HG03045 (cell line): Measurements from ENCODE around the gene PLIN4.
"Not testable (repeated sequence)": the region's sequence is repeated elsewhere in the genome, so short reads cannot be mapped to it uniquely, and the experiment has no call there.

Source experiments
- ATAC-seq: cut with Tn5 transposase; IDR thresholded peaks from one replicate; pipeline ENCODE4 v1.9.1; 2021; ENCODE audit warnings: mild to moderate bottlenecking, moderate library complexity; ENCODE audit not compliant: unreplicated experiment

The PLIN4 gene

DNA sequence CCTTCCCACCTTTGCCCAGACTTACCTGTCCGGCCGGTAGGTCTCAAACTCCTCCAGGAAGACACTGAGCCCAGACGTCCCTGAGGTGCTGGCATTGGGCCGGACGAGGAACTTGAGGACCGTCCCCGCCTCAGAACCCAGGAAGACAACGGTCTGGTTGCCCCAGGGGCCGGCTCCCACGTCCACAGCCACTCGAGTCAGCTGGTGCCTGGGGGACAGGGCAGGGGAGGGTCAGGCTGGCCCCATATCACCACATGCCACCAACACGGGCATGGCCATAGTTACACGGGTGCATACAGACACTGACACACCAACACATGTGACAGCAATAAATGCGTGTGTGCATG lies 29.9 kb upstream of the PLIN4 start:
- ATAC-seq, result no peak

DNA sequence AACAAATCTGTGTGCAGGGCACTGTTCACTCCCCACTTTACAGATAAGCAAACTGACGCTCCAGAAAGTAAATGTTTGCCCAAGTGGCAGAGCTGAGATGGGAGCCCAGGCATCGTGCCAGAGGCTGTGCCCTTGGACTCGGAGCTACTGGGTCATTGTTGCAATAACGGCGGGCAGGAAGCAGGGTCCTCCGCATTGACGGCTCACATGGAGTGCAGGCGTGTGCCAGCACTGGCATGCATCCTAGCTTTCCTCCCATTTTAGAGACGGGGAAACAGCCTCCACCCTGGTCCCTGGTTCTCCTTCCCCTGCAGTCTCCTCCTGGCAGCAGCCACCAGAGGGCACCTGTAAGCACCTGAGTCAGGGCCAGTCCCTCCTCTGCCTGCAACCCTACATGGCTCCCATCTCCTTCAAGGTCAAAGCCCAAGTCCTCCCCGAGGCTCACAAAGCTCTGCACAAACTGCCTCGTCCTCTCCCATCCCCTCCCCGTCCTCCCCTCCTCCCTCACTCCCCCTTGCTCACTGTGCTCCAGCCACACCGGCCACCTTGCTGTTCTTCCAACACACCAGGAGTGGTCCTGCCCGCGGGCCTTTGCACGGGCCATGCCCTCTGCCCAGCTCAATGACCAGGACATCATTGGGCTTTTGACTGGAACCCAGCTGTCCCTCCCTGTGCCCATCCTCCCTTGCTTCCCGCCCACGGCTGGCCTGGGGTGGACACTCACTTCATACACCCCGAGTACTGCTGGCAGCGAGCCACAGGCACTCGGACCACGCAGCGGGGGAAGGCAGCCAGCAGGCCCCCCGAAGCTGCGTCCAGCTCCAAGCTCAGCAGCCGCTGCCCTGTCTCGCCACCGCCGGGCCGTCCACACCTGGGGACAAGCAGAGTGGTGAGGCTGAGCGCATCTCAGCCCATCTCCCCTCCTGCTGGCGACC lies 29.3 kb upstream of the PLIN4 start:
- ATAC-seq, result no peak

DNA sequence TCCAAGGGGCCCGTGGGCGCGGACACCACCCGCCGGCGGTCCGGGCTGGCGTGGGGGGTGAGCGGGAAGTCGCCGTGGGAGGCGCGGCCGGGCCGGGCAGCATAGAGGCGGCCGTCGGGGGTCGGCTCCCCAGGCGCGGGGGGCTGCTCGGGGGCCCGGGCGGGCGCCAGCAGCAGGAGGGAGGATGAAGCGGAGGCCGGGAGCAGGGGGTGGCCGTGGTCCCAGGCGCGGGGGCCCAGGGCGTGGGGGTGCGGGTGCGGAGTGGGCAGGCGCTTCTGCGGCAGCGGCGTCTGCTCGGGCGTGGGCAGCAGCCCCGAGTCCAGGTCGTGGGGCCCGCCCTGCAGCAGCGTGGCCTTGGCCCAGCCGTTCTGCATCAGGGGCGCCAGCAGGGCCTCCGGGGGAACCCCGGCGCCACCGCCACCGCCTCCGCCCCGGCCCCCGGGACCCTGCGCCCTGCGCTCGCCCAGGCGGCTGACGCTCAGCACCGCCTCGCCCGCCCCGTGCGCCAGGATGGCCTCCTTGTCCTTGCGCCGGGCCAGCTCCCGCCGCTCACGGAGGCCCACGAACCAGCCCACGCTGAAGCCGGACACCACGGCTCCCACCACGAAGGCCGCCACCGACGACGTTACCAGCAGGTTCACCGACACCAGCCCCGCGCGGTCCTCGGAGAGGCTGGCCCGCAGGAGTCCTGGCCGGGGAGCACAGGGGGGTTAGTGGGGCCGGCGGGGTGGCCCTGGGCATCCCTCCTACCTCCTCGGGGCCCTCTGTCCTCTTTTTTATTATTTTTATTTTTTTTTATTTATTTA lies 25.8 kb upstream of the PLIN4 start:
- no peak for ATAC-seq

DNA sequence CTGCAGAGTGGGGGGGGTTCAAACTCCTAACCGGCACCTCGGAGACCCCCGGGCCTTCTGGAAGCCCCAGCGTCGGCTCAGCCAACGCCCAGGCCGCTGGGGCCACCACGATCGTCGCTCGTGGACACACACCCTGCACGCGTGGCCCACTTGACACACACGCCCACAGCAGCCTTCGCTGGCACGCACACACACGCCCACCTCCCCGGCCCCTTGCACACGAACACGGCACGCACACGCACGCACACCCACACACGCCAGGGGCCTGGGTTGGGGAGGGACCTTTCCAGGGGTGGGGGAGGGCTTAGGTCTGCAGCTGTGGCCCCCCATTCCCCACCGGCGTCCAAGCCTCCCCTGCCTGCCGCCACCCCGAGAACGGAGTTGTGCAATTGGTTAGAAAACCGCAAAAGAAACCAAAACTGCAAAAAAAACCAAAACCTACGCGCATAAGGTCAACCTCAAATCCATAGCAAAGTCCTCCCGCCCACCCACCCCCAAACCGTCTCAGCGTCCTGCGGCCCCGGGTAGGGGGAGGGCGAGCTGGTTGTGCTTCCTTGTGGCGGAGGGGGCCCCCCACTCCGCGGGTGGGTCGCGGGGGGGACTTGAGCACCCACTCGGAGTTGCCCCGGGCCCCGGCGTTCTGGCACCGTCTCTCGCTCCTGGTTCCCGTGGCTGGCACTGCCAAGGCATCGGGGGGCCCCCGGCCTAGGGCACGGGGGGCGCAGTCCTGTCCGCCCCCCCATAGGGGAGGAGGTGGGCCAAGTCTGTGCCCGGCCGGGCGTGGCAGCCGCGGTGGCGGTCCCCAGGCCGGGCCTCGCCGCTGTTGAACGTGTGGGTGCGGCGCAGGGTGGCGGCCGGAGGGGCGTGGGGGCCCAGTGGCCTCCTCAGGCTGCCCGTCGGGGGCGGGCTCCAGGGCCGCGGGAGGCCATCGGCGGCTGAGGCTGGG lies 24.9 kb upstream of the PLIN4 start:
- ATAC-seq, result no peak

DNA sequence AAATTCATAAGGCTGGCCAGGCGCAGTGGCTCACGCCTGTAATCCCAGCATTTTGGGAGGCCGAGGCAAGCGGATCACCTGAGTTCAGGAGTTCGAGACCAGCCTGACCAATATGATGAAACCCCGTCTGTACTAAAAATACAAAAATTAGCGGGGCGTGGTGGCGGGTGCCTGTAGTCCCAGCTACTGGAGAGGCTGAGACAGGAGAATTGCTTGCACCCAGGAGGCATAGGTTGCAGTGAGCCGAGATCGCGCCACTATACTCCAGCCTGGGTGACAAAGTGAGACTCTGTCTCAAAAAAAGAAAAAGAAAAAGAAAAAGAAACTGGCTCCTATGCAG lies 23.5 kb upstream of the PLIN4 start:
- not testable (repeated sequence) for ATAC-seq

DNA sequence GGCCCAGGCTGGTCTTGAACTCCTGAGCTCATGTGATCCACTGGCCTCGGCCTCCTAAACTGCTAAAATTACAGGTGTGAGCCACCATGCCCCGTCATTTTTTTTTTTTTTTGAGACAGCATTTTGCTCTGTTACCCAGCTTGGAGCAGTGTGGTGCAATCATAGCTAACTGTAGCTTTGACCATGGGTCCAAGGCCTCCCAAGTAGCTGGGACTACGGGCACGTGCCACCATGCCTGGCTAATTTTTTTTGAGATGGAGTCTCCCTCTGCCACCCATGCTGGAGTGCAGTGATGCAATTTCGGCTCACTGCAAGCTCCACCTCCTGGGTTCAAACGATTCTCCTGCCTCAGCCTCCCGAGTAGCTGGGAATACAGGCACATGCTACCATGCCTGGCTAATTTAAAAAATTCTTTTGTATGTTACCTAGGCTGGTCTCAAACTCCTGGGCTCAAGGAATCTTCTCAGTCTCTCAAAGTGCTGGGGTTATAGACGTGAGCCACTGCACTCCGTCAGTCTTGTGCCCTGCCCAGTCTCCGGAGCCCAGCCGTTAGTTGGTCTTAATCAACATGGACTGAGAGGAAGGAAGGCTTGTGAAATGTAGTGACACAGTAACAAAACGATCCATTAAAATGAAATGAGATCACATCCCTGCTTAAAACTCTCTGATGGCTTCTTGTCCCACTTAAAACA lies 23.0 kb upstream of the PLIN4 start:
- no peak for ATAC-seq

DNA sequence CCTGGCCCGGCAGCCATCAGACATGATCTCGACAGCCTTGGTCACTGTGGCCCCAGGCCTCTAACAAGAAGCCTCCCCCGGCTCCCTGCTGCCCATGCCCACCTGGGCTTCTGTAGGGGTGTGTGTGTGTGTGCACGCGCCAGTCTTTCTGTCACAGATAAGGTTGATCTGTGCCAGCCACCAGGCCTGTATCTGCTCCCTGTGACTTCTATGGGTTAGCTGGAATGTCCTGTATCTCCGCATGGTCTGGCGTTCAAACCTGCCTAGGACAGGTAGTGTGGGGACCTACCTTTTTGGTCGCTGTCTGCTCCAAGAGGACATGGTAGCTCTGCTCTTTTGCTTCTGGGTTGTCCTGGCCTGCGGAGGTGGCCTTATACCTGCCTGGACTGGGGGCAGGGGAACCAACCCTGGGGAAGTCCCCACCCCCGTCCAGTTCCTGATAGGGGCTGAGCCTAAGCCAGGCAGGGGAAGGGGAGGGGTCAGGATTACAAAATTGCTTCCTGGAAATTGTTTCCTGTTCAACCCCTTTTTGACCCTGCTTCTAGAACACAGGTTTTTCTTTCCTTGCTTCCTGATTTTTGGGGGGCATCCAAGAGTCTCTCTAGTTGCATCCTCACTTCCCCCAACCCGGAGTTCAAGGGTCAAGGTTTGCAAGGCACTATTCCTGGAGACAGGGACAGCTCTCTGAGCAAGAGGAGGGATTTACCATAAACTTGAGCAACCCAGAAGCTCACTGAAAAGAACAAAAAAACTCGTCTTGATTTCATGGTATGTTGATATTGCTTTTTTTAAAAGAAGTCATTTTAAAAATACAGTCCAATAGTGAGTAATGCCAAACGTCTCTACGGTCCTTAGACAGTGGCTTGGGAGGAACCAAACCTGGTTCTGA lies 21.7 kb upstream of the PLIN4 start, which contains the start of gene LRG1:
Gene LRG1 (minus strand): TSS at position 344 of the 889 bp plus-strand sequence. CDS start 23 bp downstream, at position 321.
- ATAC-seq, result no peak

DNA sequence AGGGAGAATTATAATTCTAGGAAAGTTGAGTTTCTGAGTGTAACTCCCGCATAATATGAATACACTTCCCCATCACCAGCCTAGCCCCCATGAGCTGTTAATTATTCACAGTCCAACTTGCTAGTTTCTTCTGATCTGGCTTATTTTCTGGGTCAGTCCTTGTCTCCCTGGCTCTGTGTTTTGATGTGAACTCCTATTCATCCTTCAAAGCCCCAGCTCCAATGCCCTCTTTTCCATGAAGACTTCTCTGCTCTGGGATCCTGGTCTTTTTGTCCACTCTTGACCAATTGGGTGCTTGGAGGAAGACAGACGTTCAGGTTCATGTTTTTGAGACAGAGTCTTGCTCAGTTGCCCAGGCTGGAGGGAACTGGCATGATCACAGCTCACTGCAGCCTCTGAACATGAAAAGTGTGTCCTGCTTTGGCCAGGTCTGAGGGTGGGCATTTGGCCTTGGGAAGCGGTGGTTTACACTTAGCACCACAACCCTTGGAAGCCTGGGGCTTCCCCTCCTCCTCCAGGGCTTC lies 20.9 kb upstream of the PLIN4 start:
- ATAC-seq, result no peak

DNA sequence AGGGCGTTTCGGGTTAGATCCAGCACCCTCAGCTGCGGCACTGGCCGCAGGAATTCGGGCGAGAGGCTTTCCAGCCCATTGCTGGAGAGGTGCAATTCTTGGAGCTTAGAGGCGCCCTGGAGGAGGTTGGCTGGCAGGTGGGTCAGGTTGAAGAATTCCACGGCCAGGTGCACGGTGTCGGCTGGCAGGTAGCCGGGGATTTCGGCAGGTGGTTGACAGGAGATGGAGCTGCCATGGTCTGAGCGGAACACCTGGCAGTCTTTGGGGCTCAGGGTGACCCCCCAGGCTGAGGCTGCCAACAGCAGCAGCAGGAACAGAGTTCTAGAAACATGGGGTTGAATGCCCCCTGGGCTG lies 20.3 kb upstream of the PLIN4 start:
- ATAC-seq, result no peak

DNA sequence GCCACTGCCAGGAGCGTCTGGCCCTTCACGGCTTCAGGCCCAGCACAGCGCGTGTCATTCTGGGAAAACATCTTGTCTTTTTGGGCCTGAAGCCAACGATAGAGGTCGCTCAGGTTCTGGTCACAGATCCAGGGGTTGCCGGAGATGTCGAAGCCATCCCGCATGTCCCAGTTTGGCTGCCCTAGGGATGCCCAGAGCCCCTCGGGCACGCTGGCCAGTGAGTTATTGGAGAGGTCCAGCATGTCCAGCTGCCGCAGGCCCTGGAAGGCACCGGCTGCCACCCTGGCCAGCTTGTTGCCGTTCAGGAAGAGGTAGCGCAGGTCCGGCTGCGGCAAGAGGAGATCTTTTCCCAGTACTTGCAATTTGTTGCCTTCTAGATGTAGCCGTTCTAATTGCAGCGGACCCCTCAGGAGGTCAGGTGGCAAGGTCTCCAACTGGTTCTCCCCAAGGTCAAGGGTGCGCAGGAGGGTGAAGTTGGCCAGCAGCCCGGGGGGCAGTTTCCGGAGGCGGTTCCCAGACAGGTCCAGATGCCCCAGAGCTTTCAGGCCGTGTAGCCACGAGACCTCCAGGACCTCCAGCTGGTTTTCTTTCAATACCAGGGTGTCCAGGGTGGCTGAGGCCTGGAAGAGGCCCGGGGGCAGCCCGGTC lies 19.8 kb upstream of the PLIN4 start:
- no peak for ATAC-seq

DNA sequence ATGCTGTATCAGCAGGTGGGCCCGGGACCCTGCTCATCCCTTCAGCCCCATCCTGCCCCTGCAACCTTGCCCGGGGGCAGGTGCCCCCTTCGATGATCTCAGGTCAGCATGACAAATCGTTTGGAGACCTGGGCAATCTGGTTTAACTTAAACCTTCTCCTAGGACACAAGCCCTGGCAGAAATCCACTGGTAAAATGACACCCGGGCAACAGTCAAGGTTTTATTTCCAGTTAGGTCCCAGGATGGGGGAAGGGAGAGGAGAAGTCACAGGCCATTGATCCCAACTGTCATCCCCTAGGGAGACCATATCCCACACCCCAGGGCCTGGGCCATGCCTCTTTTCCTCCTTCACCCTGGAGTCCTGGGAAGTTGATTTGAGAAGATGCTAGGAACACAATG lies 18.5 kb upstream of the PLIN4 start:
- no peak for ATAC-seq

DNA sequence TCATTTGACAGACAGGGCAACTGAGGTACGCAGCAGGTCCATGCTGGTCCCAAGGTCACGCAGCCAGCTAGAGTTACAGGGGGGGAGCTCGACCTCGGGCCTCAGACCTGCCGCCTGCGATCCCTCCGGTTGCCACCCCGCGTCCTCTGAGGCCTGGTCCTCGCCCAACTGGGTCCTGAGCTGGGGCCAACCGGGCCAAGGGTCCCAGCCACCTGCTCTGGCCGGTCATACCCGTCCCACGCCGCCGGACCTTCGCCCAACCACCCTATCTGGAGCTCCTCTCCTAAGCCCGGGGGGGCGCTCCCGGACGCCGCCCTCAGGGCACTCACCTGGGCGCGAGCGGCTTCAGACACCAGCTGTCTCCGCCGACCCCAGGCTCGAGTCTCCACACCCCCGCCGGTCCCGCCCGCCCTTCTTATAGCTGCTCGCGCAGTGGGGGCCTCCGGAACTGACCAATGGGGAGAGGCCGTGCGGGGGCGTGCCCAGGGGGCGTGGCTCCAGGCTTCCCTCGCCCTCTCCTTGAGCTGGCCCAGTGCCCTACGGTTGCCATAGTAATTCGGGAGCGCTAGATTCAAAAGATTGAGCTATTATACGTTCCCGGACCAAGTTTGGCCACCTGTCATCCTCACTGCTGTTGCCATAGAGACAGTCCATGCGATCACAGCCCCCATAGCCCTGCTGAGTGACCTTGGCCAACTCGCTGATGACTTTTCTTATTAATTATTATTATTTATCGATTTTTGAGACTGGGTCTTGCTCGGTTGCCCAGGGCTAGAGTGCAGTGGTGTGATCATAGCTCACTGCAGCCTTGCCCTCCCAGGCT lies 16.8 kb upstream of the PLIN4 start, which contains the start of gene PLIN5:
Gene PLIN5 (minus strand): TSS at position 389 of the 823 bp plus-strand sequence. CDS start 1,150 bp downstream, outside the sequence.
- ATAC-seq, result no peak

DNA sequence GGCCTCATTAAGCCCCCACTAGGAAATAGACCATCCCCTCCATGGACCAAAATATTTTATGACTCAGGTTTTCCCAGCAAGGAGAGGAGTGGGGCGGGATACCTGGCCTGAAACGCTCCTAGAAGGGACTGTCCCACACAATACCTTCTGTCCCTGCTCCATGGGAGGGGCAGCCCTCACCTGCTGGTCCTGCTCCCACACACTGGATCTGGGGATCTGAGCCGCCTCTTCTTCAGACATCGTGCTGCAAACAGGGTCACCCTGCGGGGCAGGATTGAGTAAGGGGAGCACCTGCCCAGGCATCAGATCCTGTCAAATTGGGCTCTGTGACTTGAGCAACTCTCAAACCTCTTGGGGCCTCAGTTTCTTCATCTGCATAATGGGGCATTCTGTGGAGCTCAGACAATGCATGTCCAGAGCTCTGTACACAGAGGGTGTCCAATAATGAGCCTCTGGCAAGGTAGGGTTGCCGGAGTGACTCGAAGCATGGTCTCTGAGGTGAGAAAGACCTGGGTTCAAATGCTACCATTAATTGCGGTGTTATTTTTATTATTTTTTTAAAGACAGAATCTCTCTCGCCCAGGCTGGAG lies 15.6 kb upstream of the PLIN4 start:
- no peak for ATAC-seq

DNA sequence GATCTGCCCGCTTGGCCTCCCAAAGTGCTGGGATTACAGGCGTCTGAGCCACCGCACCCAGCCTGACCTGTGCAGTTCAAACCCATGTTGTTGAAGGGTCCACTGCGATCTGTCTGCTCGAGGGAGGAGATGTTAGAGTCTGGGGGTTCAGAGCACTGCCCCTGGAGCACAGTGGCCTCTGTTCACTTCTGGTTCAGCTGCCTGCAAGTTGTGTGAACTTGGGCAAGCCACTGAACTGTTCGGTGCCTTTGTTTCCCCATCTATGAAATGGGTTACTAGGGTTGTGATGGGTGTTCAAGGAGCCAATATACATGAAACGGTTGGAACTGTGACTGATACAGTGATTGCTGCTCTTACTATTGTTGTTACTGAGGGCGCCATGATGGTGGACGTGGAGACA lies 15.0 kb upstream of the PLIN4 start:
- ATAC-seq, result no peak

DNA sequence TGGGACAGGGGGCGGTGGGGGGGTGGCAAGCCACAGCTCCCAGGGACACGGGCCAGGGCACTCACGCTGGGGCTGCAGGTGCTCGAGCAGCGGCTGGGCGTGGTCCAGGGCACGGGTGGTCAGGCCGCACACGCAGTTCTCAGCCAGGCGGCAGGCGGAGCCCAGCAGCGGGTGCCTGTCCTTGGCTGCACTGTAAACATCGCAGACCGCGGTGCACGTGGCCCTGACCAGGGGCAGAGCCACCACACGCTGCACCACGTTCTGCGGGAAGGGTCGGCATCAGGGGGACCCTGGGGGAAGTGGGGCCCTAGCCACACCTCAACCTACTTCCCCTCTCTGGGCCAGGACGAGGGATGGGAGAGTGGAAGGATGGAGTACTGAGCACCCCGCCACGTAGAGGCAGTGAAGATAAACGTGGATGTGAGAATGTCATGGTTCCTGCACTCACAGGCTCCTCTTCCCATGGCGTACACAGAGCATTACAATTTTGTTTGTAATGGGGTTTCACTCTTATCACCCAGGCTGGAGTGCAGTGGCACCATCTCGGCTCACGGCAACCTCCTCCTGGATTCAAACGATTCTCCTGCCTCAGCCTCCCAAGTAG lies 13.4 kb upstream of the PLIN4 start:
- ATAC-seq, result no peak

DNA sequence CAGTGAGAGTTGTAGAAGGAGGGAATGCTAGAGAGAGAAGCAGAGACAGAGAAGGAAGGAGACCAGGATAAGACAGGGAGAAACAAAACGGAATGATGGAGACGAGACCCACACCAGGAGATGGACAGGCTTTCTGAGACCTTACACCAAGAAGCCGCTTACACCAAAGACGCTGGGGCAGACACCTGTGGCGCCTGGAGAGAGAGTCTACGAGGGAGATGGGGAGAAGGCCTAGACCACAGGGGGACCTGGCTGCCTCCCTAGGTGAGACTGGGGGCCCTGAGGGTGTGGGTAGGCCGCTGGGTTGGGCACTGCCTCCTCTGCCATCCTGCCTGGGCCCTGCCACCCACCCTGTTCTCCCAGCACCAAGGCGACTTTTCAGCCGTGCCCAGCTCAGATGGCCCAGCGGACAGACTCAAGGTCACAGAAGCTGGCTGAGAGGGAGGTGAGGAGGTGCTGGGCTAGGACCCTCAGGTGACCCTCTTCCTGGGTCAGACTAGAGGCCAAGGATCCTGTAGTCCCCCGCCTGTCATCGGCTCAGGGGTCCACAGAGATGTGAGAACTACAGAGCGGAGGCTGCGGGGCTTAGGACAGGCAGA lies 11.7 kb upstream of the PLIN4 start:
- no peak for ATAC-seq

DNA sequence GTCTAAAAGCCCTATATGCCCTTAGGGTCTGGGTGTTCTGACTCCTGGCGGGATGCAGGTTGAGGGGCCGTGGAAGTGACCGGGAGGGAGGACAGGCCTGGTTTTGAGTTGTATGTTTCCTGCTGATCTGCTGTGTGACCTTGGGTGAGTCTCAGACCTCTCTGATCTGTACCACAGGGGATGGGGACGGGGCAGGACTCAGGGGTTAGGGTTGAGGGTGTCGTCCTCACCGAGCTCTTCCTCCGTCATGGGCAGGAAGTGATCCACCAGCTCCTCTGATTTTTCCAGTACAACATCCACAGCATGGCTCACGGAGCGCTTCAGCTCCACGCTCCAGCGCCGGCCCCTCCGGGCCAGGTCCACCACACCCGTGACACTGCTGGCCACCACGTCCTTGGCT lies 10.6 kb upstream of the PLIN4 start:
- ATAC-seq, result no peak
